DOHH2 (cell line): ENCODE measurements around the gene SYNCRIP.

ENCODE experiments used
- CTCF ChIP-seq: fragments of 200-600 bp; sonication (generic); IDR thresholded peaks from one replicate; pipeline ENCODE4 v1.5.1; 2014; ENCODE audit warnings: antibody characterized with exemption, mild to moderate bottlenecking, low read depth, low read length; ENCODE audit not compliant: poor library complexity, severe bottlenecking
- EZH2phosphoT487 ChIP-seq: fragments of 200-600 bp; sonication (generic); IDR thresholded peaks from 2 replicates; pipeline ENCODE4 v1.6.1; 2017; ENCODE audit warnings: borderline replicate concordance, mild to moderate bottlenecking, antibody characterized with exemption, low read length, moderate library complexity, mixed read lengths

GRCh38 chr6:85614780-85615179 is 27.9 kb downstream of the SYNCRIP start:
- no peak for TF ChIP-seq CTCF
- TF ChIP-seq EZH2phosphoT487: no peak
